Measurements from ENCODE around the gene ATP5ME. TPM values are rescaled to one million over a fixed set of nuclear protein-coding genes. Genes with fewer than 3 reads are reported as not detected.
A peak's percentile ranks its signal among the peaks of the same experiment; 100 is the strongest.

Gene ATP5ME
- total RNA-seq, 1 donor from 2014 or later = 224 TPM

DNA sequence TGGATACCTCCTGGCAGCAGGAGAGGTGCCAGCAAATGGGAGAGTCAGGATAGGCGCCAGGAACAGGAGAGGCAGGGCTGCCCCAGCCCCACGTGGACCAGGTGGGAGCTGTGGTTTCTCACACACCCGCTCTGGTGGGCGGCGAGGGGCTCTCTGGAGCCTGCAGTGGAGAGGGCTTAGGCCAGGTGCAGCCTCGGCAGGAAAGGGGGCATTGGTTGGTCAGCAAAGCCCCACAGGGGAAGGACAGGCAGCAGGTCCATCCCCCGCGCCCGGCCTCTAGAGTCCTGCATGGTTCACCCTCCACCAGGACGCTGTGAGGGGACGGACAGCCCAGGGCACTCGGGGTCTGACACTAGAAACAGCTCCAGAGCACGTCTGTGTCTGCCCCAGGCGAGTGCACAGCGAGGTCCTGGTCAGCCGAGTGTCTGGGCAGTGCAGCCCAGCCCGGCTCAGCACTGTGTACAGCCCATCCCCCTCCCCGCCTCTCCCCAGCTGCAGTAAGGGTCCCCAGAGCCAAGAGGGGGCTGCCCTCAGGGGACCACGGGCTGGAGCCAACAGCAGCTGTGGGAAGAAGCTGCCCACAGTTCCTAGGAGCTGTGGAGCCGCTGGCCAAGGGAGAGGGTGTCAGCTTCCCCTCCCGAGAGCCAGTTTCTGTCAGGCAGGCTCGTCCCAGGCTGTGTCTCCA lies 8.2 kb downstream of the ATP5ME start:
- intact Hi-C loops (cut with micrococcal nuclease) = no loop called here
- Mint-ChIP-seq H3K4me1 (ENCODE audit: low read depth) (peaks cover 8% of the 10 kb centered on the region), H3K27ac (no peak overlapping the region), H3K4me3 (no peak overlapping the region), H3K27me3 (ENCODE audit: insufficient read depth) (no peaks in the 10 kb centered on the region), H3K36me3 (ENCODE audit: low read depth) (peaks cover 8% of the 10 kb centered on the region), H3K9me3 (no peaks in the 10 kb centered on the region)
- DNase-seq (ENCODE audit: low spot score) = no peak

- peaks cover 4% of the 10 kb centered on the region for H3K36me3 Mint-ChIP-seq (ENCODE audit: low read depth)
- DNase-seq (ENCODE audit: low spot score) = no peak
- intact Hi-C loops (cut with micrococcal nuclease) = no loop called here
- no peaks in the 10 kb centered on the region for H3K9me3 Mint-ChIP-seq
- H3K27ac Mint-ChIP-seq = no peak overlapping the region
- no peaks in the 10 kb centered on the region for H3K27me3 Mint-ChIP-seq (ENCODE audit: insufficient read depth)
- peaks cover 8% of the 10 kb centered on the region for H3K4me1 Mint-ChIP-seq (ENCODE audit: low read depth)
- peak overlapping the region; percentile 82 for H3K4me3 Mint-ChIP-seq
Observed at GRCh38 chr4:665381-665750, 8.7 kb downstream of the ATP5ME start.

DNA sequence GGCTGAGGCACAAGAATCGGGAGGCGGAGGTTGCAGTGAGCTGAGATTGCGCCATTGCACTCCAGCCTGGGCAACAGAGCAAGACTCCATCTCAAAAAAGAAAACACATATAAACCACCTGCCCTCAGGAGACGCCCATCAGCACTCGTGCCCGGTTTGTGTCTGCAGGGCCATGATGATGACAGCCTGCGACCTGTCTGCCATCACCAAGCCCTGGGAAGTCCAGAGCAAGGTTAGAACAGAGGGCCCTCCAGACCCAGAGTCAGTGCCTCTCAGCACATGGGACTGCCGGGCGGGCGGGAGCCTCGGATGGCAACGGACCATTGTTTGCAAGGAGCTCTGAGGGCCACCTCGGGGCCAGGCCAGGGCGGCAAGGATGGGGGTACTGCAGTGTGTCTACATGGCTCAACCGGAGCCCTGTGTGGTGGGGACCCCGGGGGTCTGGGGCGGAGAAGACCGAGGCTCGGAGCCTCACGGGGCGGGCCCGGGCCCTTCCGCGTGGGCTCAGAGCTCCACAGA lies 9.3 kb downstream of the ATP5ME start:
- H3K4me3 Mint-ChIP-seq = peak overlapping the region; percentile 82
- no peak for DNase-seq (ENCODE audit: low spot score)
- H3K27ac Mint-ChIP-seq = peak overlapping the region; percentile 68
- peaks cover 5% of the 10 kb centered on the region for H3K36me3 Mint-ChIP-seq (ENCODE audit: low read depth)
- H3K9me3 Mint-ChIP-seq = no peaks in the 10 kb centered on the region
- no peaks in the 10 kb centered on the region for H3K27me3 Mint-ChIP-seq (ENCODE audit: insufficient read depth)
- H3K4me1 Mint-ChIP-seq (ENCODE audit: low read depth) = peaks cover 8% of the 10 kb centered on the region
- intact Hi-C loops (cut with micrococcal nuclease) = loop anchor here (1.0 kb wide), 1 partner anchor 10 kb away; the partner anchor contains the start of genes ATP5ME and MYL5

DNA sequence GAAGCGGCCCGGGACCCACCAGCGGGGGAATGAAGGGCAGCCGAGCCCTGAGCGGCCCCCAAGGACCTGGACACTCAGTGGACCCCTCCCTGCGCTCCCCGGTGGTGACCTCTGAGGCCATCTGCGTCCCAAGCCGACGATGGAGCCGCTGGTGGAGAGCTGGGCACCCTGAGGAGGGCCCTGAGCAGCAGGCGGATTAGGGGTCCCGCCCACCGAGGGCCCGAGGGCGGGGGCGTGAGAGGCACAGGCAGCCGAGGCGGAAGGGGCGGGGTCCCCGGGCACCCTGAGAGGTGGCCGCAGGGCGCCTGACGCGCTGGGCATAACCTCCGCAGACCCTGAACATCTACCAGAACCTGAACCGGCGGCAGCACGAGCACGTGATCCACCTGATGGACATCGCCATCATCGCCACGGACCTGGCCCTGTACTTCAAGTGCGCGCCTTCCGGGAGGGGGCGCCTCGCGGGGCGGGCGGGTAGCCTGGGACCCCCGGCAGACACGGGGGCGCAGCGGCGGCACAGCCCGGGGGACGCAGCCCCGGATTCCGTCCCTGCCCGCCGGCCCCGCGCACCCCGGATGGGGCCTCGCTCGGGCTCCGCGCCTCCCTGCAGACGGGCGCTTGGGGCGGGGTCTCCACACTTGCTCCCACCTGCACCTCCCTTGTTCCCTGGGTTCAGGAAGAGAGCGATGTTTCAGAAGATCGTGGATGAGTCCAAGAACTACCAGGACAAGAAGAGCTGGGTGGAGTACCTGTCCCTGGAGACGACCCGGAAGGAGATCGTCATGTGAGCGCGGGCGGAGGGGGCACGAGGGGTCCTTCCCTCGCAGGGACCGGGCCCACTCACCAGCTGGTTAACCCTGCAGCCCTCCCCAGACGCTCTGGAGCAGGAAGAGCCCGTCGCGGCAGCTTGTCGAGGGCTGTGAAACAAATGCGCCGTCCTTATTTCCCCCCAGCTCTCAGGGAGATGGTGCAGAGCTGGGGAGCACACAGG lies 10.3 kb downstream of the ATP5ME start:
- peak; percentile 71 for DNase-seq (ENCODE audit: low spot score)
- Mint-ChIP-seq H3K9me3 (no peaks in the 10 kb centered on the region), H3K4me1 (ENCODE audit: low read depth) (peaks cover 8% of the 10 kb centered on the region), H3K27me3 (ENCODE audit: insufficient read depth) (no peaks in the 10 kb centered on the region), H3K4me3 (peak overlapping the region; percentile 86), H3K36me3 (ENCODE audit: low read depth) (peaks cover 5% of the 10 kb centered on the region), H3K27ac (peak overlapping the region; percentile 68)
- intact Hi-C loops (cut with micrococcal nuclease) = loop anchor here (1.0 kb wide), 1 partner anchor 11 kb away; the partner anchor contains the start of genes ATP5ME and MYL5

DNA sequence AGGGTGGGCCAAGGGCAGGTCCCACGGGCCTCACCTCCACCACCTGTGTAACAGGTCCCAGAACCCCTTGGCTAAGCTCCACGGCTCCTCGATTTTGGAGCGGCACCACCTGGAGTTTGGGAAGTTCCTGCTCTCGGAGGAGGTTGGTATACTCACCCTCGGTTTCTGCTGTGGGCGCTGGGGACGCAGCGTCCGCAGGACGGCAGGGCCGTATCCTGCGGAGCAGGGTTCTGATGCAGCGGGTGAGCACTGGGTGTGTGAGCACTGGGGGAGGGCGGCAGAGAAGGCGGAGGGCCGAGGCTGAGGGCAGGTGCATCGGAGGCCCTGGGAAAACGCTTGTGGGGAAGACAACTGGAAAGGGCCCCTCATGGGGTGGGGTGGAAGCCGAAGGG lies 11.0 kb downstream of the ATP5ME start:
- H3K27me3 Mint-ChIP-seq (ENCODE audit: insufficient read depth) = no peaks in the 10 kb centered on the region
- DNase-seq (ENCODE audit: low spot score) = no peak
- H3K9me3 Mint-ChIP-seq = no peaks in the 10 kb centered on the region
- H3K36me3 Mint-ChIP-seq (ENCODE audit: low read depth) = peaks cover 5% of the 10 kb centered on the region
- intact Hi-C loops (cut with micrococcal nuclease) = no loop called here
- H3K4me3 Mint-ChIP-seq = peak overlapping the region; percentile 86
- peaks cover 8% of the 10 kb centered on the region for H3K4me1 Mint-ChIP-seq (ENCODE audit: low read depth)
- H3K27ac Mint-ChIP-seq = peak overlapping the region; percentile 72

DNA sequence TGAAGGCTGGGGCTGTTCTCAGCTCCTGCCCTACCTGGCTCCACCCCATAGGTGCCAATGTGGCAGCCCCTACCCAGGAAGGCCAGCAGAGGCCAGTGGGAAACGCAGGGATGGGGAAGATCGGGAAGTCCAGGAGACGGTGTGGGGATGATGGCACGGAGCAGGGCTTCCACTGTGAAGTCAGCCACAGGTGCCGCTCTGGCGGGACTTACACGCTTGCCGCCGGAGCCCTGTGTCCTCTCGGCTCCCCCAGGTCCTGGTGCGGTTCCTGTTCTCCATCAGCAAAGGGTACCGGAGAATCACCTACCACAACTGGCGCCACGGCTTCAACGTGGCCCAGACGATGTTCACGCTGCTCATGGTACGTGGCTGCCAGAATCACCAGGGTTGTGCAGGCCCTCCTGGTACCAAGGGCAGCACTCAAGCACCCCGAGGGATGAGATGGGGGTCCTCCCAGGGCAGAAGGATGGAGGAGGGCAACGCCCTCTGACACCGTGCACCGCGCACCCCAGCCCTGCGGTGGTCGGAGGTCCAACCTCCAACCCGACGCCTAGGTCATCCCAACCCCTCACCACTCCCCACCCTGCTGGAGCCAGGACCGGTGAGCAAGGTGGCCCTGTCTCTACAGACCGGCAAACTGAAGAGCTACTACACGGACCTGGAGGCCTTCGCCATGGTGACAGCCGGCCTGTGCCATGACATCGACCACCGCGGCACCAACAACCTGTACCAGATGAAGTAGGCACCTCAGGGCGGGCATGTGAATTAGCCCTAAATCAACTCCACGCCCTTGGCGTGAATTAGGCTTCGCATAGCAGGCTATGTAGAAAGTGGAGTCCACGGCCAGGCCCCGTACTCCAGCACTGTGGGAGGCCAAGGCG lies 12.0 kb downstream of the ATP5ME start:
- H3K4me3 Mint-ChIP-seq = peak overlapping the region; percentile 86
- intact Hi-C loops (cut with micrococcal nuclease) = no loop called here
- peaks cover 8% of the 10 kb centered on the region for H3K4me1 Mint-ChIP-seq (ENCODE audit: low read depth)
- H3K36me3 Mint-ChIP-seq (ENCODE audit: low read depth) = peaks cover 5% of the 10 kb centered on the region
- peak overlapping the region; percentile 63 for H3K27ac Mint-ChIP-seq
- no peaks in the 10 kb centered on the region for H3K27me3 Mint-ChIP-seq (ENCODE audit: insufficient read depth)
- H3K9me3 Mint-ChIP-seq = no peaks in the 10 kb centered on the region
- no peak for DNase-seq (ENCODE audit: low spot score)

DNA sequence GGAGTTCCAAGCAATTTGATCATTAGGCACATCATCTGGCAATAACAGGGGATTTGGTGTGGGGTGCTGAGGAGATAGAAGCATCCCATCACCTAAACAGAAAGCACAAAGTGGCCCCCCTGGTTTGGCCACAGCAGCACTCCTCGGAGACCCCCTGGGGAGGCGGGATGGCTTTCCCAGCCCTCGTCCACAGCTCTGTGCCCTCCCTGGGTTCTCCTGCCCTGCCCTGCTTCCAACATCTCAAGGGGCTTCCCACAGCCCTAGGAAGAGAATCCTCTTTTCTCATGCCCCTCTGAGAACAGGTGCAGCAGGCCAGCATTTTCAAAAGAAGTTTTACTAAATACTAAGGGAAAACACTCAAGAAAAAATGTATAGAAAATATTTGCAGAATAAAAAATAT lies 12.8 kb downstream of the ATP5ME start:
- Mint-ChIP-seq H3K9me3 (no peaks in the 10 kb centered on the region), H3K27ac (no peak overlapping the region), H3K27me3 (ENCODE audit: insufficient read depth) (no peaks in the 10 kb centered on the region), H3K36me3 (ENCODE audit: low read depth) (peaks cover 5% of the 10 kb centered on the region), H3K4me1 (ENCODE audit: low read depth) (peaks cover 8% of the 10 kb centered on the region), H3K4me3 (no peak overlapping the region)
- intact Hi-C loops (cut with micrococcal nuclease) = no loop called here
- DNase-seq (ENCODE audit: low spot score) = no peak

GRCh38 chr4:660401-660800 lies 13.7 kb downstream of the ATP5ME start:
- H3K9me3 Mint-ChIP-seq = no peaks in the 10 kb centered on the region
- intact Hi-C loops (cut with micrococcal nuclease) = no loop called here
- no peak overlapping the region for H3K4me3 Mint-ChIP-seq
- H3K4me1 Mint-ChIP-seq (ENCODE audit: low read depth) = peaks cover 8% of the 10 kb centered on the region
- H3K36me3 Mint-ChIP-seq (ENCODE audit: low read depth) = peaks cover 5% of the 10 kb centered on the region
- H3K27ac Mint-ChIP-seq = no peak overlapping the region
- no peak for DNase-seq (ENCODE audit: low spot score)
- no peaks in the 10 kb centered on the region for H3K27me3 Mint-ChIP-seq (ENCODE audit: insufficient read depth)

DNA sequence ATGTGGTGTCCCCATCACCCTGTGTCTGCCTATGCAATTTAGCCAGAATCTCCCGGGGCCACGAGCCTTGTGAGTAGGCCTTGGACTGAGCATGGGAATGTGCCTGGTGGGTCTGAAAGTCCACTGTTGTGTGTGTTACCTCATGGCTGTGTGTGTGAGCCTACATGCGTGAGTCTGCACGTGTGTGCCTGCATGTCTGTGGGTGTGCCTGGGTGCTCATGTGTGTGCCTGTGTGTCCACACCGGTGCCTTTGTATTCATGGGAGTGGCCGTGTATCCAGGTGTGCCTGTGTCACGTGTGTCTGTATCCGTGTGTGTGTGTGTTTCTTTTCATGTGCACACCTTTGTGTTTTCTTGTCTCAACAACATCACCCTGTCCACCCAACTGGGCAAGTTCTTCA lies 14.2 kb downstream of the ATP5ME start:
- intact Hi-C loops (cut with micrococcal nuclease) = no loop called here
- DNase-seq (ENCODE audit: low spot score) = no peak
- Mint-ChIP-seq H3K4me1 (ENCODE audit: low read depth) (peaks cover 8% of the 10 kb centered on the region), H3K4me3 (no peak overlapping the region), H3K36me3 (ENCODE audit: low read depth) (peaks cover 5% of the 10 kb centered on the region), H3K27me3 (ENCODE audit: insufficient read depth) (no peaks in the 10 kb centered on the region), H3K9me3 (no peaks in the 10 kb centered on the region), H3K27ac (no peak overlapping the region)

- Mint-ChIP-seq H3K27ac (no peak overlapping the region), H3K27me3 (ENCODE audit: insufficient read depth) (no peaks in the 10 kb centered on the region), H3K36me3 (ENCODE audit: low read depth) (peaks cover 5% of the 10 kb centered on the region), H3K9me3 (no peaks in the 10 kb centered on the region), H3K4me3 (no peak overlapping the region), H3K4me1 (ENCODE audit: low read depth) (no peaks in the 10 kb centered on the region)
- no peak for DNase-seq (ENCODE audit: low spot score)
- intact Hi-C loops (cut with micrococcal nuclease) = no loop called here
Observed at GRCh38 chr4:658681-659667, 15.1 kb downstream of the ATP5ME start.

DNA sequence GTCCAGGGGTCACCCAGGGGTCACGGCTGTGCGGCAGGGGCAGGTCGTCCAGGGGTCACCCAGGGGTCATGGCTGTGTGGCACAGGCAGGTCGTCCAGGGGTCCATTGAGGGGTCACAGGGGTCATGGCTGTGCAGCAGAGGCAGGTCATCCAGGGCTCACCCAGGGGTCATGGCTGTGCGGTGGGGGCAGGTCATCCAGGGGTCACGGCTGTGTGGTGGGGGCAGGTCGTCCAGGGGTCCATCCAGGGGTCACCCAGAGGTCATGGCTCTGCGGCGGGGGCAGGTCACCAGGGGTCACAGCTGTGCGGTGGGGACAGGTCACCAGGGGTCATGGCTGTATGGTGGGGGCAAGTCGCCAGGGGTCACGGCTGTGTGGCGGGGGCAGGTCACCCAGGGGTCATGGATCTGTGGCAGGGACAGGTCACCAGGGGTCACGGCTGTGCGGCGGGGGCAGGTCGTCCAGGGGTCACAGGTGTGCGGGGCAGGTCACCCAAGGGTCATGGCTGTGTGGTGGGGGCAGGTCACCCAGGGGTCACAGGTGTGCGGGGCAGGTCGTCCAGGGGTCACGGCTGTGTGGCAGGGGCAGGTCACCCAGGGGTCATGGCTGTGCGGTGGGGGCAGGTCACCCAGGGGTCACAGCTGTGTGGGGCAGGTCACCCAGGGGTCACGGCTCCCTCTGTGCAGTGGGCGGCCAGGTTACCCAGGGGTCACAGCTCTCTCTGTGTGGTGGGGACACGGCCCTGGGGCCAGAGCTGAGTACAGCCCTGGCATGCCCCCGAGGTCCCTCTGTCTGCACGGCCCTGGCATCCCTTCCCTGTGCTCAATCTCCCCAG lies 16.0 kb downstream of the ATP5ME start:
- Mint-ChIP-seq H3K36me3 (ENCODE audit: low read depth) (peaks cover 5% of the 10 kb centered on the region), H3K4me3 (no peak overlapping the region), H3K27me3 (ENCODE audit: insufficient read depth) (no peaks in the 10 kb centered on the region), H3K4me1 (ENCODE audit: low read depth) (no peaks in the 10 kb centered on the region), H3K27ac (no peak overlapping the region), H3K9me3 (no peaks in the 10 kb centered on the region)
- intact Hi-C loops (cut with micrococcal nuclease) = no loop called here
- DNase-seq (ENCODE audit: low spot score) = no peak
